A549 (cell line): ENCODE results near the gene DPYSL4. TPM values are rescaled to one million over a fixed set of nuclear protein-coding genes. Genes with fewer than 3 reads are reported as not detected.

Experiments
- ATAC-seq, 2 experiments: fragments of 200-7000 bp in 1 of 2; fragments of >200 bp in 1 of 2; cut with Nextera tagmentation in 1 of 2; cut with Tn5 transposase in 1 of 2; 3 replicates each; pipeline versions ENCODE4 v1.8.0 to v1.9.1; 2018 to 2020; ENCODE audit warnings: mild to moderate bottlenecking in 1 of 2, moderate library complexity in 1 of 2
- CTCF ChIA-PET: fragments of 300-600 bp; sonication (Branson Sonifier 250); formaldehyde crosslinking; extraction: SDS; loops from one replicate; lab custom pipeline; 2021; ENCODE audit warnings: antibody characterized with exemption, inconsistent platforms; lab: Yijun Ruan, JAX
- POLR2A ChIA-PET: fragments of 350-600 bp; formaldehyde crosslinking; extraction: SDS; loops from one replicate; lab custom pipeline; 2021; ENCODE audit warnings: antibody characterized with exemption, inconsistent platforms; lab: Yijun Ruan, JAX
- DNase-seq, 2 experiments: peaks; one replicate each; pipeline versions ENCODE4 v3.0.0 to v3.0.0-alpha.2; 2011 to 2016; ENCODE audit warnings: low read depth in 1 of 2, low spot score in 1 of 2
- FAIRE-seq: peaks from 2 replicates; lab custom pipeline; 2011; peaks lifted over from hg19 to GRCh38; lab: Jason Lieb, UNC
- H3K27ac ChIP-seq, 2 experiments: fragments of >200 bp; sonication (Bioruptor Twin); formaldehyde crosslinking; 3 replicates each; pipeline ENCODE4 v1.5.1; 2016 to 2017
- H3K4me1 ChIP-seq: fragments of >200 bp; sonication (Bioruptor Twin); formaldehyde crosslinking; 3 replicates; pipeline ENCODE4 v1.6.1; 2016
- H3K4me2 ChIP-seq: fragments of >200 bp; sonication (Bioruptor Twin); formaldehyde crosslinking; 3 replicates; pipeline ENCODE4 v1.6.1; 2016
- H3K4me3 ChIP-seq: fragments of >200 bp; sonication (Bioruptor Twin); formaldehyde crosslinking; 3 replicates; pipeline ENCODE4 v1.5.1; 2016
- H3K9me3 ChIP-seq: fragments of >200 bp; sonication (Bioruptor Twin); formaldehyde crosslinking; 3 replicates; pipeline ENCODE4 v1.6.1; 2016
- CEBPB ChIP-seq, 2 experiments: fragments of >200 bp in 1 of 2; sonication (Bioruptor Twin) in 1 of 2; formaldehyde crosslinking in 1 of 2; IDR thresholded peaks; 2 replicates each; pipeline ENCODE4 v1.6.1; 2012 to 2016
- CHD4 ChIP-seq: fragments of 200-600 bp; sonication (generic); IDR thresholded peaks from 2 replicates; pipeline ENCODE4 v1.6.1; 2016; ENCODE audit warnings: antibody characterized with exemption, mild to moderate bottlenecking, borderline replicate concordance
- EHMT2 ChIP-seq: fragments of 200-600 bp; sonication (generic); IDR thresholded peaks from 2 replicates; pipeline ENCODE4 v1.6.1; 2016; ENCODE audit warnings: antibody characterized with exemption, low read depth, mild to moderate bottlenecking, moderate library complexity
- ESRRA ChIP-seq: fragments of 150-350 bp; IDR thresholded peaks from 2 replicates; pipeline ENCODE4 v1.6.1; 2014; ENCODE audit warnings: mild to moderate bottlenecking, low read length, borderline replicate concordance
- FOSL2 ChIP-seq, 2 experiments: fragments of 450-650 bp in 1 of 2; fragments of >200 bp in 1 of 2; sonication (Bioruptor Twin) in 1 of 2; formaldehyde crosslinking; IDR thresholded peaks; 2 replicates each; pipeline versions ENCODE4 v1.5.0 to v1.6.1; 2016 to 2020; ENCODE audit warnings: mild to moderate bottlenecking in 1 of 2, moderate library complexity in 1 of 2
- FOXS1 ChIP-seq: fragments of 250-450 bp; sonication (Bioruptor Pico); IDR thresholded peaks from 2 replicates; pipeline ENCODE4 v1.5.0; 2020; ENCODE audit warnings: mild to moderate bottlenecking, moderate library complexity
- HES2 ChIP-seq: fragments of >200 bp; sonication (Bioruptor Twin); formaldehyde crosslinking; IDR thresholded peaks from 2 replicates; pipeline ENCODE4 v1.6.1; 2016
- HEYL ChIP-seq: fragments of 250-450 bp; sonication (Bioruptor Pico); IDR thresholded peaks from 2 replicates; pipeline ENCODE4 v1.8.0; 2021; ENCODE audit warnings: mild to moderate bottlenecking, moderate library complexity
- HOXA7 ChIP-seq: fragments of 250-450 bp; sonication (Bioruptor Pico); IDR thresholded peaks from 2 replicates; pipeline ENCODE4 v1.5.0; 2020; ENCODE audit warnings: mild to moderate bottlenecking, moderate library complexity
- MAFK ChIP-seq: fragments of 450-650 bp; IDR thresholded peaks from 2 replicates; pipeline ENCODE4 v1.6.1; 2014; ENCODE audit not compliant: partially characterized antibody
- MAZ ChIP-seq: fragments of 150-350 bp; IDR thresholded peaks from 2 replicates; pipeline ENCODE4 v1.6.1; 2014; ENCODE audit warnings: antibody characterized with exemption, low read depth, low read length, borderline replicate concordance
- NFE2L2 ChIP-seq: fragments of 150-350 bp; conservative IDR thresholded peaks from 2 replicates; pipeline ENCODE4 v1.6.1; 2014; ENCODE audit warnings: low read length
- NPAS2 ChIP-seq: fragments of 250-450 bp; sonication (Bioruptor Pico); IDR thresholded peaks from 2 replicates; pipeline ENCODE4 v1.8.0; 2022; ENCODE audit warnings: mild to moderate bottlenecking, moderate library complexity, borderline replicate concordance
- NR3C1 ChIP-seq: fragments of >200 bp; sonication (Bioruptor Twin); formaldehyde crosslinking; IDR thresholded peaks from 3 replicates; pipeline ENCODE4 v1.6.1; 2017
- PHF8 ChIP-seq: fragments of 200-600 bp; sonication (generic); IDR thresholded peaks from 2 replicates; pipeline ENCODE4 v1.6.1; 2016; ENCODE audit warnings: low read depth, mild to moderate bottlenecking, antibody characterized with exemption, moderate library complexity, borderline replicate concordance
- POLR2A ChIP-seq: IDR thresholded peaks from 2 replicates; pipeline ENCODE4 v1.6.1; 2012; ENCODE audit warnings: mild to moderate bottlenecking, low read length
- POLR2AphosphoS2 ChIP-seq: conservative IDR thresholded peaks from 2 replicates; pipeline ENCODE4 v1.6.1; 2012; ENCODE audit warnings: low read length, improper control_type of control experiment, inconsistent platforms
- RARB ChIP-seq: fragments of 250-450 bp; sonication (Bioruptor Pico); IDR thresholded peaks from 2 replicates; pipeline ENCODE4 v1.8.0; 2021; ENCODE audit warnings: mild to moderate bottlenecking, moderate library complexity
- REST ChIP-seq: fragments of 200-600 bp; sonication (generic); IDR thresholded peaks from 2 replicates; pipeline ENCODE4 v1.6.1; 2016; ENCODE audit warnings: antibody characterized with exemption, mild to moderate bottlenecking, moderate library complexity
- RFX5 ChIP-seq: fragments of 450-650 bp; IDR thresholded peaks from 2 replicates; pipeline ENCODE4 v1.7.1; 2014; ENCODE audit warnings: antibody characterized with exemption, mild to moderate bottlenecking, moderate library complexity
- RNF2 ChIP-seq: fragments of 200-600 bp; sonication (generic); IDR thresholded peaks from 2 replicates; pipeline ENCODE4 v1.6.1; 2016; ENCODE audit warnings: low read depth, mild to moderate bottlenecking, antibody characterized with exemption, moderate library complexity, borderline replicate concordance
- SREBF2 ChIP-seq: fragments of 450-650 bp; IDR thresholded peaks from 2 replicates; pipeline ENCODE4 v1.6.1; 2014; ENCODE audit warnings: mild to moderate bottlenecking, moderate library complexity
- ZC3H11A ChIP-seq: fragments of 450-650 bp; IDR thresholded peaks from 2 replicates; pipeline ENCODE4 v1.6.1; 2014; ENCODE audit warnings: antibody characterized with exemption, mild to moderate bottlenecking
- WGBS: methylation state at CpG from one replicate; pipeline ENCODE4 v1.1.6; 2017; ENCODE audit errors: missing lambda C conversion rate; 5-methylcytosine and 5-hydroxymethylcytosine counted together
- polyA plus RNA-seq, 4 experiments: library from polyadenylated mRNA; depleted of rRNA in 3 of 4; stranded (reverse); fragments of >200 nt; fragmentation: RNase III in 1 of 4; extraction: RNeasy Plus Mini Kit Qiagen cat#74134 plus additional on column Dnase treatment in 1 of 4; gene quantifications; 2 replicates in 3 of 4; 3 replicates in 1 of 4; pipeline ENCODE4 v1.2.3, GENCODE V29; 2011 to 2017
- TF ChIP-seq, protein P1 (sequence below): fragments of >200 bp; sonication (Bioruptor Twin); formaldehyde crosslinking; IDR thresholded peaks from 3 replicates; pipeline ENCODE4 v1.5.1; 2016
- TF ChIP-seq, protein P2 (sequence below): fragments of 250-450 bp; sonication (Bioruptor Pico); IDR thresholded peaks from 2 replicates; pipeline ENCODE4 v1.5.0; 2020; ENCODE audit warnings: low read depth, mild to moderate bottlenecking, moderate library complexity

DPYSL4 gene
- polyA plus RNA-seq, 2 of the 4 experiments (the other 2 are of a cell fraction) = 2.9 to 14.1 TPM

- TF ChIP-seq RNF2 (no peak), HOXA7 (CRISPR knock-in tag) (no peak), HEYL (CRISPR knock-in tag) (no peak), EHMT2 (no peak), MAZ (no peak), CEBPB (IDR thresholded peaks at IDR 0.05) (no peak), ESRRA (no peak), PHF8 (no peak), ZC3H11A (no peak), NPAS2 (CRISPR knock-in tag) (no peak), CHD4 (no peak), POLR2A (no peak), HES2 (no peak), FOXS1 (CRISPR knock-in tag) (no peak), REST (no peak), RARB (no peak), SREBF2 (no peak)
- TF ChIP-seq, protein P1, sequence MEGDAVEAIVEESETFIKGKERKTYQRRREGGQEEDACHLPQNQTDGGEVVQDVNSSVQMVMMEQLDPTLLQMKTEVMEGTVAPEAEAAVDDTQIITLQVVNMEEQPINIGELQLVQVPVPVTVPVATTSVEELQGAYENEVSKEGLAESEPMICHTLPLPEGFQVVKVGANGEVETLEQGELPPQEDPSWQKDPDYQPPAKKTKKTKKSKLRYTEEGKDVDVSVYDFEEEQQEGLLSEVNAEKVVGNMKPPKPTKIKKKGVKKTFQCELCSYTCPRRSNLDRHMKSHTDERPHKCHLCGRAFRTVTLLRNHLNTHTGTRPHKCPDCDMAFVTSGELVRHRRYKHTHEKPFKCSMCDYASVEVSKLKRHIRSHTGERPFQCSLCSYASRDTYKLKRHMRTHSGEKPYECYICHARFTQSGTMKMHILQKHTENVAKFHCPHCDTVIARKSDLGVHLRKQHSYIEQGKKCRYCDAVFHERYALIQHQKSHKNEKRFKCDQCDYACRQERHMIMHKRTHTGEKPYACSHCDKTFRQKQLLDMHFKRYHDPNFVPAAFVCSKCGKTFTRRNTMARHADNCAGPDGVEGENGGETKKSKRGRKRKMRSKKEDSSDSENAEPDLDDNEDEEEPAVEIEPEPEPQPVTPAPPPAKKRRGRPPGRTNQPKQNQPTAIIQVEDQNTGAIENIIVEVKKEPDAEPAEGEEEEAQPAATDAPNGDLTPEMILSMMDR = no peak
- TF ChIP-seq, protein P2, sequence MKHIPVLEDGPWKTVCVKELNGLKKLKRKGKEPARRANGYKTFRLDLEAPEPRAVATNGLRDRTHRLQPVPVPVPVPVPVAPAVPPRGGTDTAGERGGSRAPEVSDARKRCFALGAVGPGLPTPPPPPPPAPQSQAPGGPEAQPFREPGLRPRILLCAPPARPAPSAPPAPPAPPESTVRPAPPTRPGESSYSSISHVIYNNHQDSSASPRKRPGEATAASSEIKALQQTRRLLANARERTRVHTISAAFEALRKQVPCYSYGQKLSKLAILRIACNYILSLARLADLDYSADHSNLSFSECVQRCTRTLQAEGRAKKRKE (CRISPR knock-in tag) = no peak
- FAIRE-seq (no peak), DNase-seq (no peak), ATAC-seq (no peak)
- ChIA-PET CTCF (interaction anchor here (1.8 to 2.0 kb wide), 2 partner anchors 114 to 252 kb away, joined by 7 read pairs; no protein-coding TSS in a partner anchor), POLR2A (no interaction called here)
- Histone ChIP-seq H3K4me2 (no peak overlapping the region), H3K9me3 (no peaks in the 10 kb centered on the region), H3K27ac (no peak overlapping the region), H3K4me3 (no peak overlapping the region), H3K4me1 (no peaks in the 10 kb centered on the region)
- WGBS = 93% methylated on average over 27 of the region's 40 CpGs
These were observed 49.4 kb upstream of the DPYSL4 start for GRCh38 chr10:132137111-132138072.

DNA sequence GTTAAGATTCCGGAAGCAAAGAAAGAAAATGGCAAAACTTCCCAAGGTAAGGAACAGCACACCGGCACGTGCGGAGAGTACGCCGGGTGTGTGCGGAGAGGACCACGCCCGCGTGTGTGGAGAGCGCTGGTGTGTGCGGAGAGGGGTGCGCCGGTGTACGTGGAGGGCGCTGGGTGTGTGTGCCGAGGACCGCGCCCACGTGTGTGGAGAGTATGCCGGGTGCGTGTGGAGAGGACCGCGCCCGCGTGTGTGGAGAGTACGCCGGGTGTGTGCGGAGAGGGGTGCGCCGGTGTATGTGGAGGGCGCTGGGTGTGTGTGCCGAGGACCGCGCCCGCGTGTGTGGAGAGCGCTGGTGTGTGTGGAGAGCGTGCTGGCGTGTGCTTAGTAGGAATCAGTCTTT, 48.6 kb upstream of the DPYSL4 start:
- Histone ChIP-seq H3K4me3 (no peak overlapping the region), H3K4me2 (no peak overlapping the region), H3K27ac (no peak overlapping the region), H3K4me1 (no peaks in the 10 kb centered on the region), H3K9me3 (no peaks in the 10 kb centered on the region)
- CTCF ChIA-PET = interaction anchor here (1.8 kb wide), 1 partner anchor 253 kb away, joined by 7 read pairs; no protein-coding TSS in a partner anchor
- 92% methylated on average over 35 of the region's 40 CpGs for WGBS
- no peak for FAIRE-seq
- no peak for DNase-seq
- no peak for ATAC-seq
- POLR2A ChIA-PET = no interaction called here
- no peak for TF ChIP-seq MAFK
- no peak for TF ChIP-seq POLR2AphosphoS2
- TF ChIP-seq FOSL2 (IDR thresholded peaks at IDR 0.05) = no peak
- TF ChIP-seq FOSL2 (CRISPR knock-in tag; IDR thresholded peaks at IDR 0.05) = no peak
- no peak for TF ChIP-seq HES2
- TF ChIP-seq PHF8 = no peak
- TF ChIP-seq REST = no peak
- no peak for TF ChIP-seq NR3C1
- no peak for TF ChIP-seq FOXS1 (CRISPR knock-in tag)
- TF ChIP-seq NFE2L2 = no peak
- TF ChIP-seq HEYL (CRISPR knock-in tag) = no peak
- no peak for TF ChIP-seq RFX5
